Measurements from ENCODE around the gene RFLNA.

RFLNA gene

GRCh38 chr12:124326104-124326503 lies 31.2 kb downstream of the RFLNA start:
- no peaks in the 10 kb centered on the region for H3K4me1 ChIP-seq (ENCODE audit: control insufficient read depth in 1 of 2, insufficient read depth in 2 of 2, low read length in 2 of 2)
- H3K36me3 ChIP-seq (ENCODE audit: control insufficient read depth in 1 of 2, insufficient read depth in 2 of 2, low read length in 2 of 2) = peaks cover 37 to 54% of the 10 kb centered on the region in 2 donors
- no peak overlapping the region for H3K9ac ChIP-seq (ENCODE audit: low read depth in 1 of 2, low read length in 2 of 2)
- no peak overlapping the region for H3K27ac ChIP-seq (ENCODE audit: low read depth, low read length)
- peaks cover 9 to 16% of the 10 kb centered on the region in 2 donors for H3K9me3 ChIP-seq (ENCODE audit: control insufficient read depth in 1 of 2, low read length in 2 of 2)
- no peaks in the 10 kb centered on the region for H3K27me3 ChIP-seq (ENCODE audit: control insufficient read depth in 1 of 2, insufficient read depth in 2 of 2, low read length in 2 of 2)
- no peak overlapping the region for H3K4me3 ChIP-seq (ENCODE audit: low read depth in 1 of 2, low read length in 2 of 2)

GRCh38 chr12:124326871-124327270 lies 32.0 kb downstream of the RFLNA start:
- no peak overlapping the region for H3K27ac ChIP-seq (ENCODE audit: low read depth, low read length)
- H3K4me1 ChIP-seq (ENCODE audit: control insufficient read depth in 1 of 2, insufficient read depth in 2 of 2, low read length in 2 of 2) = no peaks in the 10 kb centered on the region
- peaks cover 41 to 61% of the 10 kb centered on the region in 2 donors for H3K36me3 ChIP-seq (ENCODE audit: control insufficient read depth in 1 of 2, insufficient read depth in 2 of 2, low read length in 2 of 2)
- H3K9ac ChIP-seq (ENCODE audit: low read depth in 1 of 2, low read length in 2 of 2) = no peak overlapping the region
- peaks cover 9 to 16% of the 10 kb centered on the region in 2 donors for H3K9me3 ChIP-seq (ENCODE audit: control insufficient read depth in 1 of 2, low read length in 2 of 2)
- H3K27me3 ChIP-seq (ENCODE audit: control insufficient read depth in 1 of 2, insufficient read depth in 2 of 2, low read length in 2 of 2) = no peaks in the 10 kb centered on the region
- no peak overlapping the region for H3K4me3 ChIP-seq (ENCODE audit: low read depth in 1 of 2, low read length in 2 of 2)

- Histone ChIP-seq H3K36me3 (ENCODE audit: control insufficient read depth in 1 of 2, insufficient read depth in 2 of 2, low read length in 2 of 2) (peaks cover 44 to 67% of the 10 kb centered on the region in 2 donors), H3K27ac (ENCODE audit: low read depth, low read length) (no peak overlapping the region)
Observed at GRCh38 chr12:124327362-124328043, 32.6 kb downstream of the RFLNA start.

GRCh38 chr12:124328116-124328515 lies 33.2 kb downstream of the RFLNA start:
- peaks cover 44 to 71% of the 10 kb centered on the region in 2 donors for H3K36me3 ChIP-seq (ENCODE audit: control insufficient read depth in 1 of 2, insufficient read depth in 2 of 2, low read length in 2 of 2)
- H3K9ac ChIP-seq (ENCODE audit: low read depth in 1 of 2, low read length in 2 of 2) = no peak overlapping the region
- H3K4me1 ChIP-seq (ENCODE audit: control insufficient read depth in 1 of 2, insufficient read depth in 2 of 2, low read length in 2 of 2) = no peaks in the 10 kb centered on the region
- H3K27ac ChIP-seq (ENCODE audit: low read depth, low read length) = no peak overlapping the region
- no peaks in the 10 kb centered on the region for H3K27me3 ChIP-seq (ENCODE audit: control insufficient read depth in 1 of 2, insufficient read depth in 2 of 2, low read length in 2 of 2)
- H3K9me3 ChIP-seq (ENCODE audit: control insufficient read depth in 1 of 2, low read length in 2 of 2) = peaks cover 9 to 16% of the 10 kb centered on the region in 2 donors
- no peak overlapping the region for H3K4me3 ChIP-seq (ENCODE audit: low read depth in 1 of 2, low read length in 2 of 2)

More at GRCh38 chr12:124327362-124328043, 32.6 kb downstream of the RFLNA start:
- no peaks in the 10 kb centered on the region for H3K27me3 ChIP-seq (ENCODE audit: control insufficient read depth in 1 of 2, insufficient read depth in 2 of 2, low read length in 2 of 2)
- H3K4me3 ChIP-seq (ENCODE audit: low read depth in 1 of 2, low read length in 2 of 2) = no peak overlapping the region
- peaks cover 9 to 16% of the 10 kb centered on the region in 2 donors for H3K9me3 ChIP-seq (ENCODE audit: control insufficient read depth in 1 of 2, low read length in 2 of 2)
- no peaks in the 10 kb centered on the region for H3K4me1 ChIP-seq (ENCODE audit: control insufficient read depth in 1 of 2, insufficient read depth in 2 of 2, low read length in 2 of 2)
- H3K9ac ChIP-seq (ENCODE audit: low read depth in 1 of 2, low read length in 2 of 2) = no peak overlapping the region

- Histone ChIP-seq H3K36me3 (ENCODE audit: control insufficient read depth in 1 of 2, insufficient read depth in 2 of 2, low read length in 2 of 2) (peaks cover 42 to 69% of the 10 kb centered on the region in 2 donors), H3K9ac (ENCODE audit: low read depth in 1 of 2, low read length in 2 of 2) (no peak overlapping the region), H3K4me3 (ENCODE audit: low read depth in 1 of 2, low read length in 2 of 2) (no peak overlapping the region), H3K27me3 (ENCODE audit: control insufficient read depth in 1 of 2, insufficient read depth in 2 of 2, low read length in 2 of 2) (no peaks in the 10 kb centered on the region), H3K4me1 (ENCODE audit: control insufficient read depth in 1 of 2, insufficient read depth in 2 of 2, low read length in 2 of 2) (no peaks in the 10 kb centered on the region), H3K27ac (ENCODE audit: low read depth, low read length) (no peak overlapping the region), H3K9me3 (ENCODE audit: control insufficient read depth in 1 of 2, low read length in 2 of 2) (peaks cover 6 to 12% of the 10 kb centered on the region in 2 donors)
Observed at GRCh38 chr12:124328636-124329035, 33.7 kb downstream of the RFLNA start.

- Histone ChIP-seq H3K9me3 (ENCODE audit: control insufficient read depth in 1 of 2, low read length in 2 of 2) (no peaks in the 10 kb centered on the region), H3K4me3 (ENCODE audit: low read depth in 1 of 2, low read length in 2 of 2) (no peak overlapping the region), H3K27ac (ENCODE audit: low read depth, low read length) (no peak overlapping the region), H3K9ac (ENCODE audit: low read depth in 1 of 2, low read length in 2 of 2) (no peak overlapping the region), H3K27me3 (ENCODE audit: control insufficient read depth in 1 of 2, insufficient read depth in 2 of 2, low read length in 2 of 2) (no peaks in the 10 kb centered on the region), H3K4me1 (ENCODE audit: control insufficient read depth in 1 of 2, insufficient read depth in 2 of 2, low read length in 2 of 2) (no peaks in the 10 kb centered on the region), H3K36me3 (ENCODE audit: control insufficient read depth in 1 of 2, insufficient read depth in 2 of 2, low read length in 2 of 2) (peaks cover 38 to 72% of the 10 kb centered on the region in 2 donors)
Observed at GRCh38 chr12:124332058-124332672, 37.3 kb downstream of the RFLNA start.

GRCh38 chr12:124332900-124333299 lies 38.0 kb downstream of the RFLNA start:
- Histone ChIP-seq H3K9me3 (ENCODE audit: control insufficient read depth in 1 of 2, low read length in 2 of 2) (no peaks in the 10 kb centered on the region), H3K4me3 (ENCODE audit: low read depth in 1 of 2, low read length in 2 of 2) (no peak overlapping the region), H3K4me1 (ENCODE audit: control insufficient read depth in 1 of 2, insufficient read depth in 2 of 2, low read length in 2 of 2) (no peaks in the 10 kb centered on the region), H3K9ac (ENCODE audit: low read depth in 1 of 2, low read length in 2 of 2) (no peak overlapping the region), H3K36me3 (ENCODE audit: control insufficient read depth in 1 of 2, insufficient read depth in 2 of 2, low read length in 2 of 2) (peaks cover 46 to 80% of the 10 kb centered on the region in 2 donors), H3K27ac (ENCODE audit: low read depth, low read length) (no peak overlapping the region), H3K27me3 (ENCODE audit: control insufficient read depth in 1 of 2, insufficient read depth in 2 of 2, low read length in 2 of 2) (no peaks in the 10 kb centered on the region)

- H3K27ac ChIP-seq (ENCODE audit: low read depth, low read length) = no peak overlapping the region
- H3K27me3 ChIP-seq (ENCODE audit: control insufficient read depth in 1 of 2, insufficient read depth in 2 of 2, low read length in 2 of 2) = no peaks in the 10 kb centered on the region
- H3K9ac ChIP-seq (ENCODE audit: low read depth in 1 of 2, low read length in 2 of 2) = no peak overlapping the region
- H3K4me3 ChIP-seq (ENCODE audit: low read depth in 1 of 2, low read length in 2 of 2) = no peak overlapping the region
- H3K36me3 ChIP-seq (ENCODE audit: control insufficient read depth in 1 of 2, insufficient read depth in 2 of 2, low read length in 2 of 2) = peaks cover 41 to 79% of the 10 kb centered on the region in 2 donors
- H3K9me3 ChIP-seq (ENCODE audit: control insufficient read depth in 1 of 2, low read length in 2 of 2) = no peaks in the 10 kb centered on the region
- H3K4me1 ChIP-seq (ENCODE audit: control insufficient read depth in 1 of 2, insufficient read depth in 2 of 2, low read length in 2 of 2) = no peaks in the 10 kb centered on the region
Observed at GRCh38 chr12:124333724-124334123, 38.8 kb downstream of the RFLNA start.

- peaks cover 40 to 76% of the 10 kb centered on the region in 2 donors for H3K36me3 ChIP-seq (ENCODE audit: control insufficient read depth in 1 of 2, insufficient read depth in 2 of 2, low read length in 2 of 2)
- no peak overlapping the region for H3K9ac ChIP-seq (ENCODE audit: low read depth in 1 of 2, low read length in 2 of 2)
- no peaks in the 10 kb centered on the region for H3K4me1 ChIP-seq (ENCODE audit: control insufficient read depth in 1 of 2, insufficient read depth in 2 of 2, low read length in 2 of 2)
- H3K9me3 ChIP-seq (ENCODE audit: control insufficient read depth in 1 of 2, low read length in 2 of 2) = no peaks in the 10 kb centered on the region
- no peak overlapping the region for H3K4me3 ChIP-seq (ENCODE audit: low read depth in 1 of 2, low read length in 2 of 2)
- no peaks in the 10 kb centered on the region for H3K27me3 ChIP-seq (ENCODE audit: control insufficient read depth in 1 of 2, insufficient read depth in 2 of 2, low read length in 2 of 2)
- no peak overlapping the region for H3K27ac ChIP-seq (ENCODE audit: low read depth, low read length)
Observed at GRCh38 chr12:124334266-124334665, 39.4 kb downstream of the RFLNA start.

GRCh38 chr12:124334976-124335375 lies 40.1 kb downstream of the RFLNA start:
- Histone ChIP-seq H3K4me1 (ENCODE audit: control insufficient read depth in 1 of 2, insufficient read depth in 2 of 2, low read length in 2 of 2) (no peaks in the 10 kb centered on the region), H3K27ac (ENCODE audit: low read depth, low read length) (no peak overlapping the region), H3K36me3 (ENCODE audit: control insufficient read depth in 1 of 2, insufficient read depth in 2 of 2, low read length in 2 of 2) (peaks cover 38 to 75% of the 10 kb centered on the region in 2 donors), H3K4me3 (ENCODE audit: low read depth in 1 of 2, low read length in 2 of 2) (no peak overlapping the region), H3K9me3 (ENCODE audit: control insufficient read depth in 1 of 2, low read length in 2 of 2) (no peaks in the 10 kb centered on the region), H3K9ac (ENCODE audit: low read depth in 1 of 2, low read length in 2 of 2) (no peak overlapping the region), H3K27me3 (ENCODE audit: control insufficient read depth in 1 of 2, insufficient read depth in 2 of 2, low read length in 2 of 2) (no peaks in the 10 kb centered on the region)

Data from duodenal mucosa (tissue), 2 donors.